D721Med (cell line): ENCODE results near the gene SEZ6L2.
"Not testable (repeated sequence)": the region's sequence is repeated elsewhere in the genome, so short reads cannot be mapped to it uniquely, and the experiment has no call there.

Source experiments
- DNase-seq: peaks from one replicate; pipeline ENCODE4 v3.0.0; 2011; ENCODE audit warnings: low spot score; ENCODE audit not compliant: insufficient read length
- FAIRE-seq: peaks from 2 replicates; lab custom pipeline; 2011; peaks lifted over from hg19 to GRCh38; lab: Jason Lieb, UNC
- CTCF ChIP-seq: IDR thresholded peaks from 2 replicates; pipeline ENCODE4 v1.5.1; 2012; ENCODE audit warnings: mild to moderate bottlenecking, control low read depth; ENCODE audit not compliant: insufficient read depth; ENCODE audit errors: missing control alignments

The SEZ6L2 gene

DNA sequence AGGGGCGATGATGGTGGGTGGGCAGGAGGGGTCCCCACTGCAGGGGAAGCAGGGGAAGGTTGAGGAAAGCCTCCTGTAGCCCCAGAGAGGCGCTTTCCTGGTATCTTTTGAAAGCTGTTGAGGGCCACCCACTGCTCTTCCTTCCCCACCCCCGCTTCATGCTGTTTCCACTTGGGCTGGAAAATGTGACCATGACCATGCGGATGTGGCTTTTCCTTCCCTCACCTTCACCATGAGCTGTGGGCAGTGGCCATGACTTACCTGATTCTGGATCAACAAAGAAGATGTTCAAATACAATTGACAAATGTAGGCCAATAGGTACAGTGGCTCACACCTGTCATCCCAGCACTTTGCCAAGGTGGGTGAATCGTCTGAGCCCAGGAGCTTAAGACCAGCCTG, 65.3 kb downstream of the SEZ6L2 start:
- FAIRE-seq (no peak), DNase-seq (no peak)
- TF ChIP-seq CTCF: no peak

- DNase-seq, FAIRE-seq: not testable (repeated sequence)
Observed at GRCh38 chr16:29833219-29833618, 66.1 kb downstream of the SEZ6L2 start.

DNA sequence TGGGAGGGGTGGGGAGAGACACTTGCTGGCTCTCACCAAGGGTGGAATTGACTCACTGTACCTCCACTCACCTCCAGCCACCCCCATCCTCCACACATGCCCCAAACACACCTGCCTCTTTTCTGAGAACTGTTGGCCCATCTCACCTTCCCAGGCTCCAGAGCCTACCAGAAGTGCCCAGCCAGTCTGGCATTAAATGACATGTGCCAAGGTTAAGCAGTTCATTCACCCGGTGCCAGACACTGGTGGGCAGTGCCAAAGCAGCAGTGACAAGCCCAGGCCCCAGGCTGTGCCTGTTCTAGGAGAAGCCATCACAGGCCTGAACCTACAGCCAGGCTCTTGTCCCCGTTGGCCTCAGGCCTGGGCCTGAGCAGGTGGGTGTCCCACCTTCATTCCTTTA, 67.9 kb downstream of the SEZ6L2 start:
- FAIRE-seq: no peak
- no peak for TF ChIP-seq CTCF

GRCh38 chr16:29830774-29831173, 68.6 kb downstream of the SEZ6L2 start:
- FAIRE-seq (no peak), DNase-seq (no peak)
- no peak for TF ChIP-seq CTCF

More for the DNA sequence above, 67.9 kb downstream of the SEZ6L2 start:
- DNase-seq: no peak

GRCh38 chr16:29826342-29826695, 73.0 kb downstream of the SEZ6L2 start:
- no peak for FAIRE-seq
- no peak for DNase-seq
- no peak for TF ChIP-seq CTCF

GRCh38 chr16:29825145-29826044, 74.0 kb downstream of the SEZ6L2 start:
- no peak for TF ChIP-seq CTCF
- no peak for FAIRE-seq
- peak; percentile 88 for DNase-seq

DNA sequence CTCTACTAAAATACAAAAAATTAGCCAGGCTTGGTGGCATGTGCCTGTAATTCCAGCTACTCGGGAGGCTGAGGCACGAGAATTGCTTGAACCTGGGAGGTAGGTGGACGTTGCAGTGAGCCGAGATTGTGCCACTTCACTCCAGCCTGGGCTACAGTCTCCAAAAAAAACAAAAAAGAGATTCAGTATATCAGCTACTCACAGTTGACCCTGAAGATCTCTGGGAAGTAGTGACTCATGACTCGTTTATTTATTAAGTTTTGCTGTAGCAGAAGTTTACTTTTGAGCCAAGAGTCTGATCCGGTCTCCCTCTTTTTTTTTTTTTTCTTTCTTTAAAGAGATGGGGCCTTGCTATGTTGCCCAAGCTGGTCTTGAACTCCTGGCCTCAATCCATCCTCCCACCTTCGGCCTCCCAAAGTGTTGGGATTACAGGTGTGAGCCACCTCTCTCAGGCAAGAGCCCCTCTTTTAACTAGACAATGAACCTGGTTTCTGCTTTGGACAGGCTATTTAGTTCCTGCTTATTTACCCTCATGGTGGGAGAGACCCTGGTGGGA, 74.7 kb downstream of the SEZ6L2 start:
- no peak for TF ChIP-seq CTCF
- FAIRE-seq: no peak
- no peak for DNase-seq
